Psoas muscle (tissue), 8 donors: ENCODE results near the gene UMODL1. TPM values are rescaled to one million over a fixed set of nuclear protein-coding genes. Genes with fewer than 3 reads are reported as not detected.

Experiments used
- ATAC-seq, 4 donors: fragments of 200-7000 bp; cut with Tn5 transposase; one replicate each; pipeline ENCODE4 v1.9.1; 2020; ENCODE audit warnings: moderate library complexity in 3 of 4, mild to moderate bottlenecking in 2 of 4
- DNase-seq, 2 donors: peaks; one replicate each; pipeline ENCODE4 v3.0.0-alpha.2; 2020
- H3K27ac ChIP-seq: fragments of 200-600 bp; one replicate; pipeline ENCODE4 v1.8.0; 2022
- H3K27me3 ChIP-seq, 3 donors: fragments of 200-600 bp in 1 of 3; one replicate each; pipeline versions ENCODE4 v1.6.1 to v1.8.0; 2013 to 2022; ENCODE audit warnings: low read length in 2 of 3, mild to moderate bottlenecking in 2 of 3, moderate library complexity in 1 of 3; ENCODE audit not compliant: insufficient read depth in 3 of 3
- H3K36me3 ChIP-seq, 2 donors: fragments of 200-600 bp in 1 of 2; one replicate each; pipeline versions ENCODE4 v1.6.1 to v1.8.0; 2013 to 2022; ENCODE audit warnings: low read depth in 1 of 2, mild to moderate bottlenecking in 1 of 2, moderate library complexity in 1 of 2; ENCODE audit not compliant: insufficient read depth in 1 of 2
- H3K4me1 ChIP-seq: fragments of 200-600 bp; one replicate; pipeline ENCODE4 v1.8.0; 2022
- H3K4me3 ChIP-seq: fragments of 200-600 bp; one replicate; pipeline ENCODE4 v1.8.0; 2022; ENCODE audit warnings: mild to moderate bottlenecking
- H3K9me3 ChIP-seq: fragments of 200-600 bp; one replicate; pipeline ENCODE4 v1.8.0; 2022
- WGBS, 3 donors: extraction: QIAGEN DNeasy Blood & Tissue Kit; methylation state at CpG; one replicate each; pipeline versions ENCODE4 v1.1.6 to v1.1.7; 2013; 5-methylcytosine and 5-hydroxymethylcytosine counted together
- intact Hi-C, 2 donors: fragments of 100-400 bp; cut with DNase I; formaldehyde crosslinking; loops; one replicate each; pipeline versions ENCODE4 v1.11.0 to v1.14.2; 2022
- polyA plus RNA-seq, 3 donors: library from polyadenylated mRNA; stranded (reverse); fragments of 200-250 nt; gene quantifications; one replicate each; pipeline ENCODE4 v1.2.3, GENCODE V29; 2013
- total RNA-seq, 4 donors: library from RNA; stranded (reverse); fragmentation: NEBNext Ultra II Directional in 2 of 4; extraction: Animal tissue kit (Norgen Biotek cat#: 25700) in 2 of 4; gene quantifications; one replicate each; pipeline versions ENCODE4 v1.2.1 to v1.2.4, GENCODE V29; 2021 to 2023
- TF ChIP-seq, protein P1 (sequence below): fragments of 200-600 bp; IDR thresholded peaks from one replicate; pipeline ENCODE4 v1.8.0; 2022; ENCODE audit warnings: antibody characterized with exemption
- donor health status: healthy with polysubstance abuse.
- donor health status: DM: no; HTN: no; CAD: no; lungs with moderate emphysema.
- donor health status: Bipolar disorder and iron deficiency.
- donor health status: healthy.
- donor health status: DM: yes; HTN: yes; CAD: no.
- donor health status: DM: no; HTN: no; CAD: no.
- donor health status: DM: no; HTN: no; CAD: no.
- donor health status: DM: yes; HTN: yes; CAD: no.

Gene UMODL1
- total and polyA plus RNA-seq, 7 donors, result not detected

DNA sequence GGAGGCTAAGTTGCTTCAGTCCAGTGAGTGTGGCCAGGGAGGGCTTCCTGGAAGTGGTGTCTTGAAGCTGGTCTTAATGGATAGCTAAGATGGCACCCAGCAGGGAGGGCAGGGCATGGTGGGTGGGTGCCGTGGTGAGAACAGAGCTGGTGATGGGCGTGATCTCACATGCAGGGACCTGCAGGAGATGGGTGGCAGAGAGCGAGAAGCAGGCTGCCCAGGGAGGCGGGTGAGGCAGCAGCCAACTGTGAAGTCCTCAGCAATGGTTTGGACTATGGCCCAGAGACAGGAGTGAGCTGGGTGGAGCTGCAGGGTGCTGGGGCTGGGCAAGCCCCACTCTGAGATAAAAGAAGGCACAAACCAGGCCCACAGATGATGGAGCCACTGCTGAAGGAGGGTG, 50.7 kb downstream of the UMODL1 start:
- TF ChIP-seq, protein P1, sequence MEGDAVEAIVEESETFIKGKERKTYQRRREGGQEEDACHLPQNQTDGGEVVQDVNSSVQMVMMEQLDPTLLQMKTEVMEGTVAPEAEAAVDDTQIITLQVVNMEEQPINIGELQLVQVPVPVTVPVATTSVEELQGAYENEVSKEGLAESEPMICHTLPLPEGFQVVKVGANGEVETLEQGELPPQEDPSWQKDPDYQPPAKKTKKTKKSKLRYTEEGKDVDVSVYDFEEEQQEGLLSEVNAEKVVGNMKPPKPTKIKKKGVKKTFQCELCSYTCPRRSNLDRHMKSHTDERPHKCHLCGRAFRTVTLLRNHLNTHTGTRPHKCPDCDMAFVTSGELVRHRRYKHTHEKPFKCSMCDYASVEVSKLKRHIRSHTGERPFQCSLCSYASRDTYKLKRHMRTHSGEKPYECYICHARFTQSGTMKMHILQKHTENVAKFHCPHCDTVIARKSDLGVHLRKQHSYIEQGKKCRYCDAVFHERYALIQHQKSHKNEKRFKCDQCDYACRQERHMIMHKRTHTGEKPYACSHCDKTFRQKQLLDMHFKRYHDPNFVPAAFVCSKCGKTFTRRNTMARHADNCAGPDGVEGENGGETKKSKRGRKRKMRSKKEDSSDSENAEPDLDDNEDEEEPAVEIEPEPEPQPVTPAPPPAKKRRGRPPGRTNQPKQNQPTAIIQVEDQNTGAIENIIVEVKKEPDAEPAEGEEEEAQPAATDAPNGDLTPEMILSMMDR, result no peak
- peaks cover 0 to 73% (median 3%) of the 10 kb centered on the region in 3 donors for H3K27me3 ChIP-seq
- no peaks in the 10 kb centered on the region for H3K36me3 ChIP-seq
- H3K4me1 ChIP-seq, result no peaks in the 10 kb centered on the region
- 64 to 83% (median 82%) methylated on average over 4 of the region's 4 CpGs for WGBS, 3 donors
- no peak for ATAC-seq
- no peak overlapping the region for H3K27ac ChIP-seq
- no peaks in the 10 kb centered on the region for H3K9me3 ChIP-seq
- intact Hi-C loops, result no loop called here
- no peak overlapping the region for H3K4me3 ChIP-seq
- peak in 1 of 2 donors; percentile 24 for DNase-seq

DNA sequence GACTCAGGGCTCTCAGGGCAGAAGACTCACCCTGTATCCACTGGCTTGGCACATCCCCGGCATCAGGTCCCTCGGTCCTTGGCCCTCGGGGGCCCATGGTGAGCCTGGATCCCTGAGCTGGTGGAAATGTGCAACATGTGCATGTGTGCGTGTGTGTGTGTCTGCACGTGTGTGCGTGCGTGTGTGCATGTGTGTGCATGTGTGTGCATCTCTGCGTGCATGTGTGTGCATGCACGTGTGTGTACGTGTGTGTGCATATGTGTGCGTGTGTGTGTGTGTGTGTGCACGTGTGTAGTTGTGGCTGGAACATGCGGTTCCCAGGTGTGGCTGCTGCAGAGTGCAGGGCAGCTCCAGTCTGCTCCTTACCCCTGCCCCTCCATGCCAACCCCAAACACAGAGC, 51.3 kb downstream of the UMODL1 start:
- no peaks in the 10 kb centered on the region for H3K36me3 ChIP-seq
- no peaks in the 10 kb centered on the region for H3K9me3 ChIP-seq
- no peak for ATAC-seq
- H3K27ac ChIP-seq, result no peak overlapping the region
- 83 to 93% (median 89%) methylated on average over 13 of the region's 13 CpGs for WGBS, 3 donors
- no peaks in the 10 kb centered on the region for H3K4me1 ChIP-seq
- no peak overlapping the region for H3K4me3 ChIP-seq
- DNase-seq, result peak in 1 of 2 donors; percentile 46
- intact Hi-C loops, result no loop called here
- H3K27me3 ChIP-seq, result peaks cover 0 to 79% (median 5%) of the 10 kb centered on the region in 3 donors
- TF ChIP-seq, protein P1, result no peak

DNA sequence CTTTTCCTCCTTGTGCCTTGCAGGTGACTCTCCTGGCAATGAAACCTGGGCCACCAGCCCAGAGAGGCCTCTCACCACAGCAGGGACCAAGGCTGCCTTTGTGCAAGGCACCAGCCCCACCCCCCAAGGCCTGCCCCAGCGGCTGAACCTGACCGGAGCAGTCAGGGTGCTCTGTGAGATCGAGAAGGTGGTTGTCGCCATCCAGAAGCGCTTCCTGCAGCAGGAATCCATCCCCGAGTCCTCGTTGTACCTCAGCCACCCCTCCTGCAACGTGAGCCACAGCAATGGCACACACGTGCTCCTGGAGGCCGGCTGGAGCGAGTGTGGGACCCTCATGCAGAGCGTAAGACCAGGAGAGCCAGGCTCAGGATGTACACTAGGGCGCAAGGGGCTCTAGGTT, 51.7 kb downstream of the UMODL1 start:
- no peak for ATAC-seq
- intact Hi-C loops, result no loop called here
- peak in 1 of 2 donors; percentile 26 for DNase-seq
- Histone ChIP-seq H3K36me3 (no peaks in the 10 kb centered on the region), H3K27me3 (peaks cover 0 to 76% (median 5%) of the 10 kb centered on the region in 3 donors), H3K4me1 (no peaks in the 10 kb centered on the region), H3K9me3 (no peaks in the 10 kb centered on the region), H3K4me3 (no peak overlapping the region), H3K27ac (no peak overlapping the region)
- TF ChIP-seq, protein P1, result no peak
- WGBS, 3 donors, result 59 to 62% (median 61%) methylated on average over 13 of the region's 13 CpGs

DNA sequence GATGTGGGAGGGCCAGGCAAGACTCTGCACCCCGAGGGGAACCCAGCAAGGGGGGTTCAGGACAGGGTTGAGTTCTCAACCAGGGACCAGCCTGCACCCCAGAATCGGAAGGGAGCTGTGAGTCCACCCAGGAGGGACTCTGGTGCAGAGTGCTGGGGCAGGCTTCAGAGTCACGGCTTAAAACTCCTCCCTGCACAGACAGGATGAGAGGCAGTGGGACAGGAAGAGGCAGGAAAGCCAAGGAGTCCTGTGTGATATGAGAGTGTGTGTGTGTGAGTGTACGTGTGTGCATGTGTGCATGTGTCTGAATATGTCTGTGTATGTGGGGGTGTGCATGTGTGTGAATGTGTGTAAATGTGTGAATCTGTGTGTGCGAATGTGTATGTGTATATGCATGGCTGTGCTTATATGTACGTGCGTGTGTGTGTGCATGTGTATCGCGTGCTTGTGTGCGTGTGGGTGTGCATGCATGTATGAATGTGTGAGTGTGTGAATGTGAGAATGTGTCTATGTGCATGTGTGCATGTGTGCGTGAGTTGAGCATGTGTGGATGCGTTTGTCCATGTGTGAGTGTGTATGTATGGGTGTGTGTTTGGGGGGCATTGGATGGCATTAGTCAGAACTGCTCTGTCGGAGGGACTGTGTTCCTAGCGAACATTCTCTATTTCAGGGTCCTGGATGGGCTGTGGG, 52.2 kb downstream of the UMODL1 start:
- intact Hi-C loops, result no loop called here
- 80 to 86% (median 85%) methylated on average over 14 of the region's 14 CpGs for WGBS, 3 donors
- no peaks in the 10 kb centered on the region for H3K36me3 ChIP-seq
- H3K9me3 ChIP-seq, result no peaks in the 10 kb centered on the region
- no peak overlapping the region for H3K4me3 ChIP-seq
- H3K27ac ChIP-seq, result no peak overlapping the region
- no peaks in the 10 kb centered on the region for H3K4me1 ChIP-seq
- peaks cover 0 to 70% (median 5%) of the 10 kb centered on the region in 3 donors for H3K27me3 ChIP-seq
- ATAC-seq (no peak), DNase-seq (peak in 1 of 2 donors; percentile 38)
- TF ChIP-seq, protein P1, result no peak

DNA sequence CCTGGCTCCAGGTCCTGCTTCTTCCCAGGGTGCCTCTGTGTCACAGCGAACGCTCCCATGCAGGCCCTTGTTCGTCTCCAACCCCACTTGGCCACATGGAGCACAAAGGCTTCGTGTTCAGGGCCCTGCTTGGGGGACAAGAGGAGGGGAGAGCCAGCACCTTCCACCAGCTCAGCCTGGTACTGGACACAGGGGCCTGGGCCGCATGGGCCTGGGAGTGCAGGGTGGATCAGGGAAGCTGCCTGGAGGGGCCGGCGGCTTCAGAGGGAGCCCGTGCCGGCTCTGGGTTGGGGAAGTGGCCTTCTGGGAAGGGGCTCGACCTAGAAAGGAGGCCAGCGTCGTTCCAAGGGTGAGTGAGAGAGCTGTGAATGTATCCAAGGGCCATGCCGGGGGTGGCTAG, 53.0 kb downstream of the UMODL1 start:
- Histone ChIP-seq H3K4me1 (no peaks in the 10 kb centered on the region), H3K36me3 (no peaks in the 10 kb centered on the region), H3K27me3 (peaks cover 0 to 70% (median 5%) of the 10 kb centered on the region in 3 donors), H3K4me3 (no peak overlapping the region), H3K9me3 (no peaks in the 10 kb centered on the region), H3K27ac (no peak overlapping the region)
- intact Hi-C loops, result no loop called here
- DNase-seq (no peak), ATAC-seq (no peak)
- TF ChIP-seq, protein P1, result no peak
- WGBS, 3 donors, result 87 to 92% (median 88%) methylated on average over 13 of the region's 13 CpGs
